Measurements from ENCODE around the gene TTC23. TPM values are rescaled to one million over a fixed set of nuclear protein-coding genes. Genes with fewer than 3 reads are reported as not detected.

The TTC23 gene
- total and polyA plus RNA-seq, 2 donors (not counting 3 experiments of a cell fraction or from before 2014, with no cell fraction given), result 4.1 to 27.3 TPM

DNA sequence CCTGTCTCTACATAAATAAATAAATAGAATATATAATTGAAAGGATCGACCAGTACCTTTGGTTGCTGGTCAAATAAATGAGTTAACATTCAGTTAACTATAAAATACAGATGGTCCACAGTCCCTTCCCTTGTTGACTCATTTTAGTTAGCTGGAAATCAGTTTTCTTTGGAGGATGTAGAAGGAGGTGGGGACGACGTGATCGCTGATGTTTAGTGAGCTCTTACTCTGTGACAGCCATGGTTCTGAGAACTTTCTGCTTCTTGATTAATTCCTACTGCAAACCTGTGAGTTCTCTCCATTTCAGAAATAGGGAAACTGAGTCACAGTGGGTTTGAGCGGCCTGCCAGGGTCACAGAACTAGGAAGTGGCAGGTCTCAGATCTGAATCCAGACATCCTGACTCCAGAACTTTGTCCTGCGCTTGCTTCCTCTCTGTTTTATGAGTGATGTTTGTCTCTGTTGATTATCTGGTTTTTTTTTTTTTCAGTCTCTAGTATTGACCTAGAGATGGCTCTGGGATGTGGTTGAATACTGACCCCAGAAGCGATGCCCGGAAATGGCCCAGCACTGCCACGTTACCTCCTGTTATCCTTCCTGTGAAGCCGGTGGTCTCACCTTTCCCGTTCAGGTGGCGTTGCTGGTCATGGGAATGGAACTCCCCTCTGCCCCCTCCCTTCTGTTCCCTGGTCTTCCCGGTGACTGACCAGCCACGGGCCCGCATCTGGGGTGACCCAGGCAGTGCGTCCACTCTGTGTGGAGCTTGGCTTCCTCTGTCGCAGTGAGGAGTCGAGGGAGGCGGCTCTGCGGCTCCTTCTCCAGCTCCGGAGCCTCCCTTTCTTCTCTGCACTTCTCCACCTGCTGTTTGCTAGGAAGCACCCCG lies 126.3 kb downstream of the TTC23 start:
- Histone ChIP-seq H4K20me1 (replicated peaks; ENCODE audit: control insufficient read depth, extremely low read depth, insufficient read depth, low read length) (no peaks in the 10 kb centered on the region), H3K9ac (replicated peaks; ENCODE audit: extremely low read depth, insufficient read depth, low read length) (peak overlapping the region; percentile 72), H3K36me3 (ENCODE audit: control insufficient read depth in 2 of 2, extremely low read depth in 1 of 2, insufficient read depth in 2 of 2, low read length in 2 of 2) (no peaks in the 10 kb centered on the region), H3K4me2 (ENCODE audit: insufficient read depth, low read length) (peak overlapping the region; percentile 13), H3K9me3 (replicated peaks; ENCODE audit: control insufficient read depth, insufficient read depth, low read length) (no peaks in the 10 kb centered on the region), H3K4me1 (ENCODE audit: control insufficient read depth, extremely low read depth, insufficient read depth, low read length) (peaks cover 30% of the 10 kb centered on the region), H3K27me3 (ENCODE audit: control insufficient read depth in 2 of 2, insufficient read depth in 2 of 2, low read length in 2 of 2) (no peaks in the 10 kb centered on the region), H3K9me1 (replicated peaks; ENCODE audit: control insufficient read depth, extremely low read depth, insufficient read depth, low read length) (no peaks in the 10 kb centered on the region), H2AFZ (ENCODE audit: low read depth, low read length) (peak overlapping the region; percentile 2), H3K27ac (ENCODE audit: insufficient read depth, low read depth, low read length) (peak overlapping the region; percentile 88), H3K79me2 (ENCODE audit: control insufficient read depth, insufficient read depth, low read length) (no peaks in the 10 kb centered on the region), H3K4me3 (replicated peaks in 1 of 3; ENCODE audit: insufficient read depth in 1 of 3, low read depth in 1 of 3, low read length in 3 of 3) (peak overlapping the region in 1 of 3 experiments; percentile 9)
- ChIA-PET POLR2A (interaction anchor here (1.5 kb wide), 1 partner anchor 18 kb away, joined by 4 read pairs; no protein-coding TSS in a partner anchor), CTCF (interaction anchor here (0.6 to 2.2 kb wide), 6 partner anchors 10 to 91 kb away, joined by 3 to 35 read pairs (median 10); partner anchors contain the start of gene SYNM)
- TSS peak; percentile 51 for BruUV-seq (replicated peaks)
- DNase-seq (ENCODE audit: low read depth, low spot score) (peak; percentile 26), FAIRE-seq (no peak)
- intact Hi-C loops (cut with micrococcal nuclease), result loop anchor here (1.0 to 5.0 kb wide), 5 partner anchors 18 to 444 kb away; partner anchors contain the start of genes MEF2A and SYNM
- TF ChIP-seq JUN (IDR thresholded peaks at IDR 0.05; ENCODE audit: borderline replicate concordance, insufficient read depth, insufficient read length, low read depth) (no peak), POLR2AphosphoS5 (IDR thresholded peaks at IDR 0.05; ENCODE audit: insufficient read depth, low read depth, low read length) (no peak), GATA2 (IDR thresholded peaks at IDR 0.05; ENCODE audit: insufficient read depth, insufficient read length, low read depth, low read length) (no peak), MYC (IDR thresholded peaks at IDR 0.05; ENCODE audit: low read depth, low read length) (no peak), EZH2 (IDR thresholded peaks at IDR 0.05; ENCODE audit: borderline replicate concordance, low read depth, low read length, severe bottlenecking) (no peak), FOS (IDR thresholded peaks at IDR 0.05; ENCODE audit: borderline replicate concordance, insufficient read depth, low read length) (no peak), POLR2A (IDR thresholded peaks at IDR 0.05; ENCODE audit: low read depth, low read length) (no peak)
- TF ChIP-seq, protein P1, sequence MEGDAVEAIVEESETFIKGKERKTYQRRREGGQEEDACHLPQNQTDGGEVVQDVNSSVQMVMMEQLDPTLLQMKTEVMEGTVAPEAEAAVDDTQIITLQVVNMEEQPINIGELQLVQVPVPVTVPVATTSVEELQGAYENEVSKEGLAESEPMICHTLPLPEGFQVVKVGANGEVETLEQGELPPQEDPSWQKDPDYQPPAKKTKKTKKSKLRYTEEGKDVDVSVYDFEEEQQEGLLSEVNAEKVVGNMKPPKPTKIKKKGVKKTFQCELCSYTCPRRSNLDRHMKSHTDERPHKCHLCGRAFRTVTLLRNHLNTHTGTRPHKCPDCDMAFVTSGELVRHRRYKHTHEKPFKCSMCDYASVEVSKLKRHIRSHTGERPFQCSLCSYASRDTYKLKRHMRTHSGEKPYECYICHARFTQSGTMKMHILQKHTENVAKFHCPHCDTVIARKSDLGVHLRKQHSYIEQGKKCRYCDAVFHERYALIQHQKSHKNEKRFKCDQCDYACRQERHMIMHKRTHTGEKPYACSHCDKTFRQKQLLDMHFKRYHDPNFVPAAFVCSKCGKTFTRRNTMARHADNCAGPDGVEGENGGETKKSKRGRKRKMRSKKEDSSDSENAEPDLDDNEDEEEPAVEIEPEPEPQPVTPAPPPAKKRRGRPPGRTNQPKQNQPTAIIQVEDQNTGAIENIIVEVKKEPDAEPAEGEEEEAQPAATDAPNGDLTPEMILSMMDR (IDR thresholded peaks at IDR 0.05; ENCODE audit: extremely low read depth in 1 of 2, insufficient read depth in 1 of 2, low read depth in 1 of 2, low read length in 2 of 2), result no peak
- TF ChIP-seq, protein P2, sequence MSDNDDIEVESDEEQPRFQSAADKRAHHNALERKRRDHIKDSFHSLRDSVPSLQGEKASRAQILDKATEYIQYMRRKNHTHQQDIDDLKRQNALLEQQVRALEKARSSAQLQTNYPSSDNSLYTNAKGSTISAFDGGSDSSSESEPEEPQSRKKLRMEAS (IDR thresholded peaks at IDR 0.05; ENCODE audit: insufficient read depth, insufficient read length), result no peak
- dilution Hi-C loops (cut with MboI; ENCODE audit: extremely low pct_ligation_motif_present, low sequenced_read_pairs), result no loop called here

Measured in endothelial cell of umbilical vein (primary cell).